GM19372 (cell line): ENCODE data around the gene TMEM154.

Source experiments
- ATAC-seq: cut with Tn5 transposase; IDR thresholded peaks from one replicate; pipeline ENCODE4 v1.9.1; 2021; ENCODE audit warnings: mild to moderate bottlenecking, low read depth, moderate library complexity; ENCODE audit not compliant: unreplicated experiment

Gene TMEM154

DNA sequence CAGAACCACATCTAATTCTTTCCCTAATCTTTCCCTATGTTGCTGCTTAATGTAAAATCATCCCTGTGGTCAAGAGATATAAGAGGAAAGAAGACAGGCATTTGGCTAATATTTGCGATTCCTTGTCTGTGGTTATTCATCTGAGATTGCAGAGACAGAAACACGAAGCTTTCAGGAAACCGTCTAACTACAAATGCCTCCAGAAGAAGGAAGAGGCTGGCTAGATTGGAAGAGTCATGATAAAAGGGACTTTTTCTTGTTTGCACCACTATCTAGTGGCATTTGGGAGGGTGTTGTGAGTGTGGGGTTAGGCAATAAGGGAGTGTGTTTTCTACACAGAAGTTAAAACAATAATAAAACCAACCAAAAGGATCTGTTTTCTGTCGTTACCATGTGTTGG, 43.9 kb downstream of the TMEM154 start:
- ATAC-seq, result no peak

GRCh38 chr4:152634110-152634760, 45.6 kb downstream of the TMEM154 start:
- no peak for ATAC-seq

GRCh38 chr4:152633118-152633517, 46.7 kb downstream of the TMEM154 start:
- ATAC-seq, result no peak

- no peak for ATAC-seq
These were observed 49.5 kb downstream of the TMEM154 start for GRCh38 chr4:152630324-152630723.

GRCh38 chr4:152629908-152630307, 49.9 kb downstream of the TMEM154 start:
- ATAC-seq, result no peak

GRCh38 chr4:152628128-152628527, 51.7 kb downstream of the TMEM154 start:
- no peak for ATAC-seq

- ATAC-seq, result no peak
These were observed 53.0 kb downstream of the TMEM154 start for GRCh38 chr4:152626790-152627189.

GRCh38 chr4:152620915-152621314, 58.9 kb downstream of the TMEM154 start:
- ATAC-seq, result no peak

GRCh38 chr4:152620218-152620617, 59.6 kb downstream of the TMEM154 start:
- ATAC-seq, result no peak

- no peak for ATAC-seq
These were observed 60.2 kb downstream of the TMEM154 start for GRCh38 chr4:152619556-152619955.

DNA sequence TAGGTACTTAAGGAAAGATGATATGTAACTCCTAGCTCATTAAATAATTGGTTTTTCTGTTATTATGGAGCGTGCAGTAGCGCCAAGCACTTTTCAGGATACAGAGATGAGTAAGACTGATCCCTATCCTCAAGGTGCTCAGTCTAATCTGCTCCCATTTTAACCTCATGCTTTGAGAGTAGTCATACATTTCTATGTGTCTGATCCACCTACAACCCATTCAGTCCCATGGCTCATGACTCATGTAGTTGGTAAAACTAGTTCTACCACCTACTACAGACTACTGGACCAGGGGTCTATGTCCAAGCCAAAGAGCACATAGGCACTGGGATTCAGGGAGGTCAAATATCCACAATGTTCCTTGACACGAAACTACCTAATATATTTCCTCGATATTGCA, 60.8 kb downstream of the TMEM154 start:
- ATAC-seq, result no peak

DNA sequence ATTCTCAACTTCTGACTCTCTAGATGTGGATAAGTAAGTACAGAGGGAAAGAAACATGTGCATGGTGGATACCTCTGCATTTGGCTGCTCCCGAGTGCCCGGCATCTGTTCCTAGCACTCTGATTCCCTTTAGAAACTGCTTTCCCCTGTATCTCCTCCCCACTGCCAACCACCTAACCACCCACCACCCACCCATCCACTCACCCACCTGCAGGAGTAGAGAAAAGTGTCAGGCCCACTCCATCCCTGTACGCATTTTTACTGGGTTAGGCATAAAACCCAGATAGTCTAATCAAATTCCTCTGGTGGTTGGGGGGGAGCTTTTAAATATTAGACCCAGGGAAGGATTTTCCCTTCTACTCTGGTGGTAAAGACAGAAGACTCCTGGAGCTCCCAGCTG, 63.0 kb downstream of the TMEM154 start:
- ATAC-seq, result no peak

DNA sequence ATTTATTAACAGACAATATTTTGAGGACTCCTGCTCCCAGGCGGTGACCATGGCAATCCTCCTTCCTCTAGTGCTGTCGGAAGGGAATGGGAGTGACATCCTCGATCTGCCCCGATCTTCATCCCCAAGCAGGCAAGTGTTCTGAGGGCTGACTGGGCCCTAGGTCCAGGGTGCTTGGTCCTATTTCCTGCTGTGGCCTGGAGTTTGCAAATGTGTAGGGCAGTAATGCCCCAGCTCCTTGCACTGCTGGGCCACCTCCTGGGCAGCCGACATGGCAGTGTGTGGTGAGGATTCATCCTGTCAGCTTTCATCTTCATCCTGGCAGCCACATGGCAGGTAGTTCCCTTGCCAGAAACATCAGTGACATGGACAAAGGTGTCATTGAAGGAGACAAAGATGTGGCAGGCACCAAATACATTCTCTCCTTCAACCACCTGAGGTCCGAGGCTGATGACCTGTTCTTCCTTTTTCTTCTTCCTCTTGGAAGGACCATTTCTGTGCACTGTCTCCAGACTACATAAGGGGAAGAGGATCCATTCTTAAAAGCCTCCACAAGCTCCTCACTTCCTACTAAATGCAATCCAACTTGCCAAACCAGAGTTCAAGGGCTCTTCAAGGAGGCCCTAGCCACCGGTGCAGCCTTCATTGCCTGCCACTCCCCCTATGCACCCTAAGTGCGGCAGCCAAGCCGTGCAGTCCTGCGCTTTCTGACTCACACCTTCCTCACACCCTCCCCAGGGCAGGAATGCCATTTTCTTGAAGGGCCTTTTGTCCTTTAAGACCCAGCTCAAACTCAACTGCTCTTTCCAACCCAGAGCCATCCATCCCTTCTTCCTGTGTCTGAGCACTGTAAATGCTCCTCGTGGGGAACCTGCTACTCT, 65.7 kb downstream of the TMEM154 start:
- no peak for ATAC-seq

DNA sequence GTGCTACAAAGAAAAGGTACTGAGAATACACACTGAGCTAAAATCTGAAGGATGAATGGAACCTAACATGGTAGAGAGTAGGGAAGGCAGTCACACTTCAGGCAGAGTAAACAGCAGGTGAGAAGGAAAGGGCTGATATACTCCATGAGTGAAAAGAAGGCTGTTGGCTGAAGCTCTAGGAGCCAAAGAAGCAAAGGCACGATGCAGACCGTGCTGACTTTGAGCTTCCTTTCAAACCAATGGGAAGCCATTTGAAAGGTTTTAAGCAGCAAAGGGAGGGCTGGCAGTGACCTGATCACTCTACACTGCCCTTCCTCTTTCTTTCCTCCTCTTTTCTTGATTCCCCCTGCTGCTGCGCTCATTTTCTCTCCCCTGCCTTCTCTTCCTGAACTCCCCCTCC, 66.4 kb downstream of the TMEM154 start:
- no peak for ATAC-seq

DNA sequence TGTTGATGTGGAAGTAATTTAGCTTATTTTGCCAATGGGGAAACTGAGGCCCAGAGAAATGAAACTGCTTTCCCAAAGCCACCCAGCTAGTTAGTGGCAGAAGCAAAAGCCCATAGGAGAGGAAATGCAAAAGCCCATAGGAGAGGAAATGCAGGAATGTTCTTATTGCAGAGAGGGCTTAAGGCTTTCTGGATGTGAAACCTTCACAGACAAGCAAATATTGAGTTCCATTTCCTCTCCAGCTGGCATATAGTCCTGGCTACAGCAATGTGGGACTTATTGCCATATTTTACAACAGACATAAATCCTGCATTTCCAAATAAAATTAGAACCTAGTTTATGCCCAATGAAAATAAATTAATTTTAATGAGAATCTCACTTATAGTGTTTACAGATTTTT, 69.7 kb downstream of the TMEM154 start:
- ATAC-seq, result no peak

GRCh38 chr4:152609481-152609880, 70.3 kb downstream of the TMEM154 start:
- ATAC-seq, result no peak

DNA sequence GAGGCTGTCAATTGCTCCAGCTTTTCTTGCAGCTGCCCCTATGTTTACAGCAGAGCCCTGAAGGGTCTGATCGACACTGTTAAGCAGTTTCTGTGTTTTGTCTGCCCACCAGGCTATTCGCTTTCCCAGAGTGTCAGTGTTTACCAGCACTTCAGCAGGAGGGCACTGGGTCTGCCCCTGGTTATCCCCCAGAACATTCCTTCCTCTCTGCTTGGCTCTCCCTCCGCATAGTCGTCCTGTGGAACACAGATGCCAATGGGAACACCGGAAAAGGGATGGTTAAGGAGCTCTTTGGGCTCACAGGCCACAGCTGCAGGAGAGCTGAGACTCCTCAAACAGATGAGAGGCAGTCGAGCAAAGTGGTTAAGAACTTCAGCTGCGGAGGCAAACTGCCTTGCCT, 72.6 kb downstream of the TMEM154 start:
- no peak for ATAC-seq

DNA sequence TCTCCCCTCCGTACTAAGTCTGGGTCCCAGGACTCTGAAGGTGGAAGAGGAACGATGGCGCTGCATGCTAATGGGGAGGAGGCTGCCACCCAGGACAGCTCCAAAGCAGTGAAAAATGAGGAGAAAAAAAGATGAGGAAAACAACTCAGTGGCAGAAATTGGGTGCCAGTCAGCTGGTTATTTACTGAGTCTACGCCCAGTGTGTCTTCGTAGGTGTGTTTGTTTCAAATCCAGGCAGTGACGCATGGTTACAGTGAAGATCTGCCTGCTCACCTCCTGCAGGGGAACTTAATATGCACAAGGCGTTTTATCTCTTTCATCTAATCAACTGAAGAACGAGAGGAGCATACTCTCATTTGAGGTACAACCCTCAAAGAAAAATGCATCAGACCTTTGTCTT, 73.0 kb downstream of the TMEM154 start:
- ATAC-seq, result no peak

GRCh38 chr4:152605641-152606335, 74.0 kb downstream of the TMEM154 start:
- no peak for ATAC-seq

- ATAC-seq, result no peak
These were observed 74.8 kb downstream of the TMEM154 start for GRCh38 chr4:152605031-152605430.

DNA sequence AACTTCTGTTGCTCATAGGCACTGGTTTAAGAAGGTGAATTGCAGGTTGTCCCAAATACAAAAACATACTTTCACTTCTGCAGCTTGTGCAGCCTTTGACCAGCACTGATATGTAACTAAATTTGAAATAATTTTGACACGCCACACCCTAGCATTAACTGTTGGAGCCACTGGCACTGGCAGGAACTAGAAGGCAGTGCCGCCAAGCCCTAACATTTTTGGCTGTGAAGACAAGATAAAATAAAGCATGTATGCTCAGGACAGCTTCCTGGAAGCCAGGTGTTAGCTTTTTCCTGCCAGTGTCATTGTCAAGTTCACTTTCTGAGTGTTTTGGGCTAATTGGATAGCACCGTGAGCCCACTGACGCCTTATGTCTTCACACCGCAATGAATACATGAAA, 78.6 kb downstream of the TMEM154 start:
- ATAC-seq, result no peak
